ENCODE data around the gene PADI6.
"Not testable (repeated sequence)": the region's sequence is repeated elsewhere in the genome, so short reads cannot be mapped to it uniquely, and the experiment has no call there.

The PADI6 gene

DNA sequence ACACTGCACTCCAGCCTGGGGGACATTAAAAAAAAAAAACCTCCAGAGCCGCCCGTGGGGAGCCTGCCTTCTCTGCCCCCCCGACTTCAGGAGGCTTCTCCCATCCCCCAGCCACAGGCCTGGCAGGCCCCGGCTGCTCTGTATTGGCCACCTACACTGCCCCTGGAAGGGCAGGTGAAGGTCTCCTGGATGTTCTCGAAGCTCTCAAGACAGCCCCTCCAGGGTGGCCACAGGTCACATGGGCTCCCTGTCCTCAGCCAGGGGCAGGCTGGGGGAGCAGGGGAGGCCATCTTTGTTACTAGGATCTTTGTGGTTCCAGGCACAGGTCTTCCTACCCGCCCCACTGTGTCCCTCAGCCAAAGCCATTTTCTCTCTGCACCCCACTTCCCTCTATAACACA lies 32.8 kb downstream of the PADI6 start:
- Histone ChIP-seq H3K4me3 (ENCODE audit: low read length) (no peak overlapping the region), H3K36me3 (ENCODE audit: control insufficient read depth, low read length) (peaks cover 35% of the 10 kb centered on the region), H3K9me3 (ENCODE audit: control insufficient read depth, insufficient read depth, low read length) (no peaks in the 10 kb centered on the region), H3K9me2 (replicated peaks; ENCODE audit: control insufficient read depth, low read length) (no peaks in the 10 kb centered on the region), H3F3A (ENCODE audit: control insufficient read depth, insufficient read depth) (peaks cover 9% of the 10 kb centered on the region; the same call in 1 of the 2 replicates), H3K27ac (ENCODE audit: low read depth, low read length) (no peak overlapping the region), H4K20me1 (ENCODE audit: control insufficient read depth, insufficient read depth, low read depth, low read length) (peaks cover 11% of the 10 kb centered on the region; the same call in 1 of the 2 replicates), H3K27me3 (ENCODE audit: control insufficient read depth, low read length) (no peaks in the 10 kb centered on the region), H3K79me2 (ENCODE audit: control insufficient read depth, low read length) (no peaks in the 10 kb centered on the region), H3K4me2 (ENCODE audit: low read length) (no peak overlapping the region), H3K4me1 (ENCODE audit: control insufficient read depth, low read length) (no peaks in the 10 kb centered on the region)
- no peak for TF ChIP-seq EZH2phosphoT487 (IDR thresholded peaks at IDR 0.05; ENCODE audit: borderline replicate concordance, low read length)
- TF ChIP-seq, protein P1, sequence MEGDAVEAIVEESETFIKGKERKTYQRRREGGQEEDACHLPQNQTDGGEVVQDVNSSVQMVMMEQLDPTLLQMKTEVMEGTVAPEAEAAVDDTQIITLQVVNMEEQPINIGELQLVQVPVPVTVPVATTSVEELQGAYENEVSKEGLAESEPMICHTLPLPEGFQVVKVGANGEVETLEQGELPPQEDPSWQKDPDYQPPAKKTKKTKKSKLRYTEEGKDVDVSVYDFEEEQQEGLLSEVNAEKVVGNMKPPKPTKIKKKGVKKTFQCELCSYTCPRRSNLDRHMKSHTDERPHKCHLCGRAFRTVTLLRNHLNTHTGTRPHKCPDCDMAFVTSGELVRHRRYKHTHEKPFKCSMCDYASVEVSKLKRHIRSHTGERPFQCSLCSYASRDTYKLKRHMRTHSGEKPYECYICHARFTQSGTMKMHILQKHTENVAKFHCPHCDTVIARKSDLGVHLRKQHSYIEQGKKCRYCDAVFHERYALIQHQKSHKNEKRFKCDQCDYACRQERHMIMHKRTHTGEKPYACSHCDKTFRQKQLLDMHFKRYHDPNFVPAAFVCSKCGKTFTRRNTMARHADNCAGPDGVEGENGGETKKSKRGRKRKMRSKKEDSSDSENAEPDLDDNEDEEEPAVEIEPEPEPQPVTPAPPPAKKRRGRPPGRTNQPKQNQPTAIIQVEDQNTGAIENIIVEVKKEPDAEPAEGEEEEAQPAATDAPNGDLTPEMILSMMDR (IDR thresholded peaks at IDR 0.05; ENCODE audit: low read depth, low read length, poor library complexity, severe bottlenecking), result no peak

DNA sequence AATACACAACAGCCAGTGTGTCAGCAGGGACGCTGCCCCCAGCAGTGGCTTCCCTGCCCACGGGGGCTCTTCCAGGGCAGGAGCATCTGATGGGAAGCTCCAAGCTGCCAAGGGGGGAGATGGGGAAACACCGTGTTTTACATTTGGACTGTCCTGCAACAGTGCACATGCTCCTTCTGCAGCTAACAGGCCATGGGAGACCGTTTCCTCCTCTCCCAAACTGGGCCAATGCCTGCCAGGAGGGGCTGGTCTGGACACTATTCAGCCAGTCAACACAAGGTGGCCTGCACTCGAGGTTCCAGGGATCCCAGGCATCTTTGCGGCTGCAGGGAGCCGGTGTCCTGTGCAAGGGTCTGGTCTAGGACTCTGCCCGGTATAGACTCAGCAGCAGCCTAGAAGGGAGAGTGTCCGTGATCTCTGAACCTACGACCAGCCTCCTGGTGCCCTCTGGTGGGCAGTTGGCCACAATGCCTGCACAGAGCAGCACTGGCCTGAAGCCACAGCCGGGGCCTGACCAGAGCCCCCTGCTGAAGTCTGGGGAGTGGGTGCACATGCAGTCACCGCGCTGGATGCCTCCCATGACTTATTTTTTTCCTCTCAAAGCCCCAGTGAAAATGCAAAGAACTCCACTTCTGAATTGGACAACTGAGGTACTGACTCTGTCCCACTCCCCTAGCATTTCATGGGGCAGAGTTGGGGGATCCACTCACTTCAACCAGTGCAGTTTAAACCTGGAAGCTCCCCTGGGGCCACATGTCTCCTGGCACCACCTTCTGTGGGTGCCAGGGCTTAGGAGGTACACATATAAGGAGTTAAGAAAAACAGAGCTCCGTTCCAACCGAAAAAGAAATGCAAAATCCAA lies 34.1 kb downstream of the PADI6 start:
- no peak overlapping the region for H3K27ac ChIP-seq (ENCODE audit: low read depth, low read length)
- TF ChIP-seq EZH2phosphoT487 (IDR thresholded peaks at IDR 0.05; ENCODE audit: borderline replicate concordance, low read length), result no peak
- TF ChIP-seq, protein P1 (IDR thresholded peaks at IDR 0.05; ENCODE audit: low read depth, low read length, poor library complexity, severe bottlenecking), result peak; percentile 78
- H4K20me1 ChIP-seq (ENCODE audit: control insufficient read depth, insufficient read depth, low read depth, low read length), result peaks cover 17% of the 10 kb centered on the region; the same call in 1 of the 2 replicates
- H3F3A ChIP-seq (ENCODE audit: control insufficient read depth, insufficient read depth), result peaks cover 9% of the 10 kb centered on the region; the same call in 1 of the 2 replicates
- no peaks in the 10 kb centered on the region for H3K9me3 ChIP-seq (ENCODE audit: control insufficient read depth, insufficient read depth, low read length)
- no peaks in the 10 kb centered on the region for H3K9me2 ChIP-seq (replicated peaks; ENCODE audit: control insufficient read depth, low read length)
- H3K36me3 ChIP-seq (ENCODE audit: control insufficient read depth, low read length), result peaks cover 48% of the 10 kb centered on the region
- H3K4me1 ChIP-seq (ENCODE audit: control insufficient read depth, low read length), result no peaks in the 10 kb centered on the region
- H3K27me3 ChIP-seq (ENCODE audit: control insufficient read depth, low read length), result no peaks in the 10 kb centered on the region
- H3K4me3 ChIP-seq (ENCODE audit: low read length), result no peak overlapping the region
- no peak overlapping the region for H3K4me2 ChIP-seq (ENCODE audit: low read length)
- H3K79me2 ChIP-seq (ENCODE audit: control insufficient read depth, low read length), result no peaks in the 10 kb centered on the region

DNA sequence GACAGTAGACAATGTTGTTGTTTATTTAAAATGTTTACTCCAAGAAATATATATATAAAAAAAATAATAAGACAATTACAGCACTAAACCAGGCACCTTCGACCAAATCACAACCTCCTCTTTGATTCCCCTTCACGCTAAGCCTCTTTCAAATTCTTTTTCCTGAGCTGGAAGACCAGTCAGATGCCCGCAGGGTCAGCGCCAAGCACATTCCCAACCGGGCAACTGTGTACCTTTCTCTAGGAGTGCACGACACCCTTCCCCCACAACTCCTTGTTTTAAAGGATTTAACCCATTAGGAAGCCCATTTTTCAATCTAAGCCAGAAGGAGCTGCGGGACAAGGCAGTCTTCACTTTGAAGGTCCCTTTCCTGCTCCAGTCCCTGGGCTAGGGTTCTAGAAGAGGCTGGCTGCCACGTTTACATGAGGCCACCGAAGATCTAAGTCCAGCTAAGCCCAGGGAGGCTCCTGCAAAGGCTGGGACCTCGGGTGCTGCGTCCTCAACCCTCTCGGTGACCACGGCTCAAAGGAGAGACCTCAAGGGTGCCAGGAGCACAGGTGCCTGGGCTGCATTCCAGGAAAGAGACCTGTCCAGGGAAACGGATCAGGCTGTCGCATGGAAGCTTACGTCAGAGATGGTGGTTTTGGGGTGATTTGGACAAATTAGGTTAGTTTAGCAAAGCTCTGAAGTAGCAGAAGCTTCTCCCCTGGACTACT lies 34.9 kb downstream of the PADI6 start:
- not testable (repeated sequence) for H3K4me3 ChIP-seq (ENCODE audit: low read length); H3K9me2 ChIP-seq (replicated peaks; ENCODE audit: control insufficient read depth, low read length); H3F3A ChIP-seq (ENCODE audit: control insufficient read depth, insufficient read depth); H3K4me2 ChIP-seq (ENCODE audit: low read length); H3K9me3 ChIP-seq (ENCODE audit: control insufficient read depth, insufficient read depth, low read length); H3K79me2 ChIP-seq (ENCODE audit: control insufficient read depth, low read length); H3K27me3 ChIP-seq (ENCODE audit: control insufficient read depth, low read length); H3K4me1 ChIP-seq (ENCODE audit: control insufficient read depth, low read length); H3K27ac ChIP-seq (ENCODE audit: low read depth, low read length)
- Histone ChIP-seq H3K36me3 (ENCODE audit: control insufficient read depth, low read length) (peaks cover 56% of the 10 kb centered on the region), H4K20me1 (ENCODE audit: control insufficient read depth, insufficient read depth, low read depth, low read length) (peaks cover 17% of the 10 kb centered on the region)

DNA sequence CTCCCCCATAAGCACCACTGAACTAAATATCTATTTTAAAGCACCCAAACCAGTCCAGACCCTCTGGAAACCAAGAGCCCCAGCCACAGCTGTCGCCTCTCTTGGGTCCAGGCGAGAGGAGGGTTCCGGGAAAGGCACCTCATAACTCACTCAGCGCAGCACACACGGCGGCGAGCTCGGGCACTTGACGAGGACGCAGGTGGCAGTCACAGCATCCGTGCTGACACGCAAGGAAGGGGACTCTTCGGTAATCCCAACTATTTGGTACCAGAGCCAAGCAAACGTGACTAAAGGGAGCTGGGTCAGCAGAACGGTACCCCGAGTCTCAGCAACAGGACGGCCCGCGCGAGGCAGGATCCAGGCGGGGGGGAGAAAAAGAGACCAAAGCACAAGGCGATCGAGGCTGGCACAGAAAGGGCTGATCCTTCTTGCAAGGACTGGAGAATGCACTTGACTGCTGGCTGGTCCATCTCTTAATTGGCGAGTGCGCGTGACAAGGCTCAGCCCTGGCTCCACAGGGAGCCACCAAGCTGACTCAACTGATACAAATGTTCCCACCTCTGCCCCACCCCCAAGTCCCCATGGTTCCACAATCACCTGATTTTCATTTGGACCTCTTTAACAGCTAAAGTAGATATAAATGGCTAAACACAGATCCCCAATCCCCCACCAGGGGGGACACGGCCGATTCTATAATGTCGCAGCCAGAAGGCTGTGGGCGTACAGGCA lies 36.0 kb downstream of the PADI6 start:
- not testable (repeated sequence) for H3K4me3 ChIP-seq (ENCODE audit: low read length); H3F3A ChIP-seq (ENCODE audit: control insufficient read depth, insufficient read depth); H3K9me2 ChIP-seq (replicated peaks; ENCODE audit: control insufficient read depth, low read length); H3K27me3 ChIP-seq (ENCODE audit: control insufficient read depth, low read length); H3K27ac ChIP-seq (ENCODE audit: low read depth, low read length); H3K9me3 ChIP-seq (ENCODE audit: control insufficient read depth, insufficient read depth, low read length); H3K79me2 ChIP-seq (ENCODE audit: control insufficient read depth, low read length); H3K4me1 ChIP-seq (ENCODE audit: control insufficient read depth, low read length); H3K4me2 ChIP-seq (ENCODE audit: low read length)
- H4K20me1 ChIP-seq (ENCODE audit: control insufficient read depth, insufficient read depth, low read depth, low read length), result peaks cover 24% of the 10 kb centered on the region
- H3K36me3 ChIP-seq (ENCODE audit: control insufficient read depth, low read length), result peaks cover 66% of the 10 kb centered on the region
